ENCODE data around the gene MTERF1. TPM values are rescaled to one million over a fixed set of nuclear protein-coding genes. Genes with fewer than 3 reads are reported as not detected.
"Not testable (repeated sequence)": the region's sequence is repeated elsewhere in the genome, so short reads cannot be mapped to it uniquely, and the experiment has no call there.

The MTERF1 gene
- total and polyA plus RNA-seq, 2 donors, result 6.4 to 25.9 TPM

GRCh38 chr7:91869661-91870060 lies 10.8 kb downstream of the MTERF1 start:
- no peaks in the 10 kb centered on the region for H3K36me3 ChIP-seq (ENCODE audit: insufficient read depth)
- no peak overlapping the region for H3K4me3 ChIP-seq (ENCODE audit: low read depth, low read length)
- DNase-seq (ENCODE audit: extremely low spot score), result no peak
- H3K4me1 ChIP-seq (ENCODE audit: insufficient read depth), result no peaks in the 10 kb centered on the region
- WGBS, result 89% methylated on average over 1 of the region's 1 CpG
- no peak overlapping the region for H3K27ac ChIP-seq (ENCODE audit: low read depth)

- H3K27ac ChIP-seq (ENCODE audit: low read depth), result no peak overlapping the region
- H3K4me1 ChIP-seq (ENCODE audit: insufficient read depth), result no peaks in the 10 kb centered on the region
- DNase-seq (ENCODE audit: extremely low spot score), result no peak
- H3K36me3 ChIP-seq (ENCODE audit: insufficient read depth), result no peaks in the 10 kb centered on the region
- H3K4me3 ChIP-seq (ENCODE audit: low read depth, low read length), result no peak overlapping the region
- 21% methylated on average over 2 of the region's 2 CpGs for WGBS
Observed at GRCh38 chr7:91866599-91867148, 13.8 kb downstream of the MTERF1 start.

- no peak overlapping the region for H3K4me3 ChIP-seq (ENCODE audit: low read depth, low read length)
- no peaks in the 10 kb centered on the region for H3K36me3 ChIP-seq (ENCODE audit: insufficient read depth)
- 91% methylated on average over 2 of the region's 2 CpGs for WGBS
- no peak for DNase-seq (ENCODE audit: extremely low spot score)
- no peak overlapping the region for H3K27ac ChIP-seq (ENCODE audit: low read depth)
- no peaks in the 10 kb centered on the region for H3K4me1 ChIP-seq (ENCODE audit: insufficient read depth)
Observed at GRCh38 chr7:91865511-91865910, 15.0 kb downstream of the MTERF1 start.

GRCh38 chr7:91864604-91865003 lies 15.9 kb downstream of the MTERF1 start:
- H3K4me1 ChIP-seq (ENCODE audit: insufficient read depth); H3K36me3 ChIP-seq (ENCODE audit: insufficient read depth); H3K27ac ChIP-seq (ENCODE audit: low read depth); DNase-seq (ENCODE audit: extremely low spot score); H3K4me3 ChIP-seq (ENCODE audit: low read depth, low read length): not testable (repeated sequence)

DNA sequence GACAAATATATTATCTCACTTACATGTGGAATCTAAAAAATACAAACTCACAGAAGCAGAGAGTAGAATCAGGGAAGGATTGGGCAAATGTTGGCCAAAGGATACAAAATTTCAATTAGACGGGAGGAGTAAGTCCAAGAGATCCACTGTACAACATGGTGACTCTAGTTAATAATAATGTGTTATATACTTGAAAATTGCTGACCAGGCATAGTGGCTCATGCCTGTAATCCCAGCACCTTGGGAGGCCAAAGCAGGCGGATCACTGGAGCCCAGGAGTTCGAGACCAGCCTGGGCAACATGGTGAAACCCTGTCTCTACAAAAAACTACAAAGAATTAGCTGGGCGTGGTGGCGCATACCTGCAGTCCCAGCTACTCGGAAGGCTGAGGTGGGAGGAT lies 16.4 kb downstream of the MTERF1 start:
- no peak for DNase-seq (ENCODE audit: extremely low spot score)
- Histone ChIP-seq H3K4me1 (ENCODE audit: insufficient read depth) (no peaks in the 10 kb centered on the region), H3K36me3 (ENCODE audit: insufficient read depth) (no peaks in the 10 kb centered on the region), H3K4me3 (ENCODE audit: low read depth, low read length) (no peak overlapping the region), H3K27ac (ENCODE audit: low read depth) (no peak overlapping the region)
- WGBS, result 97% methylated on average over 6 of the region's 6 CpGs

DNA sequence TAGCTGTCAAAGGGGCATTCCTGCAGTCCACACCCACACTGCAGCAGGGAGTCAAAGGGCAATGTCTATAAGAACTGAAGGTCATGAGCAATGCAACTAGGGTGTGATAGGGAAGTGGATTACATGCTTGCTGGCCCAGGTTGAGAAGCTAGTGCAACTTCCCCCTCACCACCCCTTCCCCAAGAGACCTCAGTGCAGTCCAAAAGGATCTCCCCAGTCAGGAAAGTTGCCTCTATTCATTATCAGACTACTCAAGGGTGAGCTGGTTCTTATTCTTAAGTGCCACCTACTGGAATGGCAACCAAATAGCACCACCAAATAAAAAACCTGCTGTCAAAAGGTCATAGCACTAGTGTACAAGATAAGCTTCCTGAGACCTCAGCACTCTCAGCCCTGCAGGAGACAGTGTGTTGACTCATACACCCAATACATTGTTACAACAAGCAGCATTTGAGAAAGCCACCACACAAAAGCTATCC lies 28.2 kb downstream of the MTERF1 start:
- H3K4me3 ChIP-seq (ENCODE audit: low read depth, low read length), result no peak overlapping the region
- no peak for DNase-seq (ENCODE audit: extremely low spot score)
- H3K27ac ChIP-seq (ENCODE audit: low read depth), result no peak overlapping the region
- no peaks in the 10 kb centered on the region for H3K4me1 ChIP-seq (ENCODE audit: insufficient read depth)
- H3K36me3 ChIP-seq (ENCODE audit: insufficient read depth), result no peaks in the 10 kb centered on the region

- no peak for DNase-seq (ENCODE audit: extremely low spot score)
- Histone ChIP-seq H3K27ac (ENCODE audit: low read depth) (no peak overlapping the region), H3K36me3 (ENCODE audit: insufficient read depth) (no peaks in the 10 kb centered on the region), H3K4me1 (ENCODE audit: insufficient read depth) (no peaks in the 10 kb centered on the region), H3K4me3 (ENCODE audit: low read depth, low read length) (no peak overlapping the region)
Observed at GRCh38 chr7:91850455-91850854, 30.0 kb downstream of the MTERF1 start.

- Histone ChIP-seq H3K36me3 (ENCODE audit: insufficient read depth) (no peaks in the 10 kb centered on the region), H3K27ac (ENCODE audit: low read depth) (no peak overlapping the region), H3K4me3 (ENCODE audit: low read depth, low read length) (no peak overlapping the region), H3K4me1 (ENCODE audit: insufficient read depth) (no peaks in the 10 kb centered on the region)
- 68% methylated on average over 4 of the region's 4 CpGs for WGBS
- DNase-seq (ENCODE audit: extremely low spot score), result no peak
Observed at GRCh38 chr7:91847876-91848588, 32.5 kb downstream of the MTERF1 start.

DNA sequence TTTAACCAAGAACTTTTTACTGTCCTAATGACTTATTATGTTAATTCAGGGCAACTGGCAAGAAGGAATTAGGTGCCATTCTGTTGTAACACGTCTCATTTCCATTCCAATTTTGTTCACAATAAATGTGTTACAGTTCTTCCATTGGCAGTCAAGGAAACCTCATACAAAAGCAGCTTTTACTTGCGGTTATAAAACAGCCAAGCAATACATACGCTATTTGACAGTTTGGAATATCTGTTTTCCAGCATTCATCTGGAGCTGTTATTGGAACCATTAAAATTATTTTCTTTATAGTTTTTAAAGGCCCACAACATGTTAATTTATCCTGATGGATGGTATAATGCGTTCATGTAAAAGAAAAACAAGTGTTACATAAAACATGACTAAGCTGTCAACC lies 33.3 kb downstream of the MTERF1 start:
- no peak overlapping the region for H3K4me3 ChIP-seq (ENCODE audit: low read depth, low read length)
- H3K4me1 ChIP-seq (ENCODE audit: insufficient read depth), result no peaks in the 10 kb centered on the region
- WGBS, result 74% methylated on average over 4 of the region's 4 CpGs
- H3K27ac ChIP-seq (ENCODE audit: low read depth), result no peak overlapping the region
- no peak for DNase-seq (ENCODE audit: extremely low spot score)
- no peaks in the 10 kb centered on the region for H3K36me3 ChIP-seq (ENCODE audit: insufficient read depth)

- H3K4me1 ChIP-seq (ENCODE audit: insufficient read depth), result no peaks in the 10 kb centered on the region
- DNase-seq (ENCODE audit: extremely low spot score), result no peak
- no peak overlapping the region for H3K4me3 ChIP-seq (ENCODE audit: low read depth, low read length)
- no peak overlapping the region for H3K27ac ChIP-seq (ENCODE audit: low read depth)
- no peaks in the 10 kb centered on the region for H3K36me3 ChIP-seq (ENCODE audit: insufficient read depth)
Observed at GRCh38 chr7:91846436-91846835, 34.1 kb downstream of the MTERF1 start.

- no peak overlapping the region for H3K27ac ChIP-seq (ENCODE audit: low read depth)
- WGBS, result 89% methylated on average over 2 of the region's 2 CpGs
- H3K36me3 ChIP-seq (ENCODE audit: insufficient read depth), result no peaks in the 10 kb centered on the region
- no peaks in the 10 kb centered on the region for H3K4me1 ChIP-seq (ENCODE audit: insufficient read depth)
- no peak overlapping the region for H3K4me3 ChIP-seq (ENCODE audit: low read depth, low read length)
- no peak for DNase-seq (ENCODE audit: extremely low spot score)
Observed at GRCh38 chr7:91843831-91844230, 36.7 kb downstream of the MTERF1 start.

- H3K27ac ChIP-seq (ENCODE audit: low read depth), result no peak overlapping the region
- 89% methylated on average over 2 of the region's 2 CpGs for WGBS
- H3K4me1 ChIP-seq (ENCODE audit: insufficient read depth), result no peaks in the 10 kb centered on the region
- no peaks in the 10 kb centered on the region for H3K36me3 ChIP-seq (ENCODE audit: insufficient read depth)
- H3K4me3 ChIP-seq (ENCODE audit: low read depth, low read length), result no peak overlapping the region
- no peak for DNase-seq (ENCODE audit: extremely low spot score)
Observed at GRCh38 chr7:91838439-91838838, 42.1 kb downstream of the MTERF1 start.

DNA sequence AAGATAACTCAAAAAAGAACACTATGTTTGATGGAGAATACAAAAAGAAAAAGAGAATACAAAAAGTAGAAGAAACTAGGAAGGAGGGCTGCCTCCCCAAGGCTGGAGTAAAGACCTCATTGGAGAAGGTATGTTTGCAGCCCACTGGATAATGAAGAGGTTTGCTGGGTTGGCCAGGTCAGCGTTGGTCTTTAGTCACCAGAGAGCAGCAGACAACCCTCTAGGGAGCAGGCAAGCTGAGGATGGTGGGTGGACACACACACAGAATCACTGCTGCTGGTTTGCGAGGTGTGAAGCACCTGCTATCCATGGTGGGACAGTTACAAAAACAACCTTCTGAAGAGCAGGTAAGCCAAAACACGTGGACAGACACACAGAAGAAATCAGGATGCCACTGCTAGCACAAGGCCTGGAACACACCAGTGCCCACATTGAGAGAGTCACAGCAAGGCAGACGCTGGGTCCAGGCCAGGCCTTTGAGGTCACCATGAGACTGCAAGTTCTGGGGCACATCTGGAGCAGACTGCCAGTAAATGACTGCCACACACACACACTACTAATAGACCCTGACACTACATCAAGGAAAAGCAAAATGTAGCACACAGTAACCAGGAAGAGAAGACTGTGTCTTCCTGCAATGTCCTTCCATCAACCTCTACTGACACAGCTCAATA lies 43.0 kb downstream of the MTERF1 start:
- DNase-seq (ENCODE audit: extremely low spot score), result no peak
- H3K36me3 ChIP-seq (ENCODE audit: insufficient read depth), result no peaks in the 10 kb centered on the region
- H3K4me3 ChIP-seq (ENCODE audit: low read depth, low read length), result no peak overlapping the region
- H3K4me1 ChIP-seq (ENCODE audit: insufficient read depth), result no peaks in the 10 kb centered on the region
- 75% methylated on average over 4 of the region's 4 CpGs for WGBS
- no peak overlapping the region for H3K27ac ChIP-seq (ENCODE audit: low read depth)

- 40% methylated on average over 2 of the region's 2 CpGs for WGBS
- no peak for DNase-seq (ENCODE audit: extremely low spot score)
- Histone ChIP-seq H3K4me1 (ENCODE audit: insufficient read depth) (no peaks in the 10 kb centered on the region), H3K36me3 (ENCODE audit: insufficient read depth) (no peaks in the 10 kb centered on the region), H3K27ac (ENCODE audit: low read depth) (no peak overlapping the region), H3K4me3 (ENCODE audit: low read depth, low read length) (no peak overlapping the region)
Observed at GRCh38 chr7:91835826-91836368, 44.6 kb downstream of the MTERF1 start.
